GM18868 (cell line): ENCODE data around the gene BRD3OS.
"Not testable (repeated sequence)": the region's sequence is repeated elsewhere in the genome, so short reads cannot be mapped to it uniquely, and the experiment has no call there.

Experiments
- ATAC-seq: cut with Tn5 transposase; IDR thresholded peaks from one replicate; pipeline ENCODE4 v1.9.1; 2021; ENCODE audit warnings: mild to moderate bottlenecking, moderate library complexity; ENCODE audit not compliant: unreplicated experiment

BRD3OS gene

GRCh38 chr9:134061688-134062371 lies 36.5 kb downstream of the BRD3OS start:
- no peak for ATAC-seq

- ATAC-seq, result no peak
Observed at GRCh38 chr9:134062461-134063087, 37.3 kb downstream of the BRD3OS start.

- ATAC-seq, result no peak
Observed at GRCh38 chr9:134063088-134063570, 37.8 kb downstream of the BRD3OS start.

GRCh38 chr9:134063571-134064450 lies 38.5 kb downstream of the BRD3OS start:
- ATAC-seq, result no peak

GRCh38 chr9:134064711-134065110 lies 39.4 kb downstream of the BRD3OS start:
- no peak for ATAC-seq

- peak; percentile 27 for ATAC-seq
Observed at GRCh38 chr9:134065612-134066419, 40.5 kb downstream of the BRD3OS start.

- ATAC-seq, result no peak
Observed at GRCh38 chr9:134066526-134066912, 41.2 kb downstream of the BRD3OS start.

GRCh38 chr9:134066913-134067851 lies 41.9 kb downstream of the BRD3OS start:
- ATAC-seq, result peak; percentile 21

- ATAC-seq, result peak; percentile 79
Observed at GRCh38 chr9:134067904-134068743, 42.8 kb downstream of the BRD3OS start, which contains the start of gene BRD3. Gene BRD3, minus strand, starts transcription at chr9:134068026. Its CDS starts 14,549 bp downstream, at chr9:134053477.

GRCh38 chr9:134068744-134069479 lies 43.6 kb downstream of the BRD3OS start:
- ATAC-seq, result no peak

GRCh38 chr9:134069480-134070399 lies 44.5 kb downstream of the BRD3OS start:
- ATAC-seq, result no peak

GRCh38 chr9:134071149-134071548 lies 45.9 kb downstream of the BRD3OS start:
- ATAC-seq, result no peak

- not testable (repeated sequence) for ATAC-seq
Observed at GRCh38 chr9:134072683-134073082, 47.4 kb downstream of the BRD3OS start.

GRCh38 chr9:134073500-134073899 lies 48.2 kb downstream of the BRD3OS start:
- no peak for ATAC-seq

GRCh38 chr9:134075689-134076088 lies 50.4 kb downstream of the BRD3OS start:
- not testable (repeated sequence) for ATAC-seq

- no peak for ATAC-seq
Observed at GRCh38 chr9:134076644-134077043, 51.4 kb downstream of the BRD3OS start.
